NCI-H2196 (cell line): ENCODE measurements around the gene TJP1.
"Not testable (repeated sequence)": the region's sequence is repeated elsewhere in the genome, so short reads cannot be mapped to it uniquely, and the experiment has no call there.

Source experiments
- DNase-seq: peaks from one replicate; lab custom pipeline; 2025; ENCODE audit not compliant: unreplicated experiment; lab: John Stamatoyannopoulos, UW

TJP1 gene

DNA sequence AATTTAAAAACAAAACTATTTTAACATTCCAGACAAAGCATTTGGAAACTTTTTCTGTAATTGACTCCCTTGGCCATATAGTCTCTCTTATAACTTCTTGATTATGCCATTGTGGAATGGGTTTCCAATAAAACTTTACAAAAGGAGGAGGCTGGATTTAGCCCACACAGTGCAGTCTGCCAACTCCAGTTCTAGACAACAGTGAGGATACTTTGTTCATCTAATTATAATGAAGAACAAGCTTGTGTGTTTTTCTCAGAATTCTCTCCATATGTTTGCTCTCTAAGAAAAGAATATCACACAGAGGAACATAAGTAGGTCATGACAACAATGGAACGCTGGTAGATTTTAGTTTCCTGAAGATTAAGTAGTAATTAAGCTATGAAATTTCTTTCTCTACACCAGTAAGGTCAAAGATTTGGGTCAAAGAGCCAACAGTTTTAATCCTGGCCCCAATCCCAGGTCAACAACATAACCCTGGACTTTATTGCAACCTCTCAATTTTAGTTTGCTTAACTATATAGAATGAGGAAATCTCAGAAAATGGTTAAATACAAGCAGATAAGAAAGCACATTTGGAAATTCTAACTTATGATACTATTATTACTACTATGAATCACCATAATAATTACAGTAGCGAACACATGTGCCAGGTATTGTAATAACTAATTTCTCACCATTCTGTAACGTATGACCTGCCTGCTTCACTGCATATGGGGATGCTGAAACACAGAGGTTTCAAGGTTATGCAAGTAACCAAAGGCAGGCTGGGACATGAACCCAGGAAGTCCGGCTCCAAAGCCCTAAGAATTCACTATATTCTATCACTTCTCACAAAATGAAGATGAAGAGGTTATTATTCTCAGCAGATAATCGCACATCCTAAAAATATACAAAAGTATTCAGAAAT is 65.7 kb downstream of the TJP1 start:
- no peak for DNase-seq

DNA sequence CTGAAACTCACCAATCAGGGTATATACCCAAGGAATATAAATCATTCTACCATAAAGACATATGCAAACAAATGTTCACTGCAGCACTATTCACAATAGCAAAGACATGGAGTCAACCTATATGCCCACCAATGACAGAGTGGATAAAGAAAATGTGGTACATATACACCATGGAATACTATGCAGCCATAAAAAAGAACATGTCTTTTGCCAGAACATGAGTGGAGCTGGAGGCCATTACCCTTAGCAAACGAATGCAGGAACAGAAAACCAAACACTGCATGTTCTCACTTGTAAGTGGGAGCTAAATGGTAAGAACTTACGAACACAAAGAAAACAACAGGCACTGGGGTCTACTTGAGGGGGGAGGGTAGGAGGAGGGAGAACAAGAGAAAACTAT is 68.3 kb downstream of the TJP1 start:
- DNase-seq: not testable (repeated sequence)

DNA sequence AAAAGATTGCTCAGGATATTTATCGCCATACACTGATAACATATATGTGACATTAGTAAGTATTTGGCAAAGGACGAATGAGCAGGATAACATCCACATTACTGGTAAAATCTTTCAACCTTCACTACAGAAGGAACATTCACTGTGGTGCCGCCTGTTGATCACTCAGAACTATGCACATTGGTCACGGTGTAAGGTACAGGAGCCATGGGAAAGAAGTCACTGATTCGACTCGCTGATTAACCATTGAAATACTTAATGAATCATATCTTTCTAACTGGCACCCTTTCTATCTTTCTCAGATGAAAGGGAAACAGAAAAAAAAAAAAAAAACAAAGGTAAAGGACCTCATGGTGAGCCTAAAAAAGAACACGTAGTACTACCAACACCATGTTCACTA is 68.8 kb downstream of the TJP1 start:
- DNase-seq: no peak

DNA sequence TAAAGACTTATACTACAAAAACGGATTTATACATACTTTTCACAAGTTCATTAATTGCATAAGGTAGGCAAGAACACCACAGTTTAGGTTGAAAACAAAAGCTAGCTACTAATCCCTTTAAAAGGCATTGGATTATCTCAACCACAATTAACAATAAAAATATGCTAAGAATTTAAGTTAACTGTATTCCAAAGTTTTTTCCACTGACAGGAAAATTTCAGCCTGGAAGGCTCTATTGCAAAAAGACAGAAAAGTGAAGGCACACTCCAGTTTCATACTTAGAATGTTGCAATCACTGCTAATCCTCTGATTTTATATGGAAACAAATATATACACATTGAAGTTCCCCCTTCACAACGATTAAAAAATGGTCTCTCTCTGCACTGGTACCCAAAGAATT is 71.5 kb downstream of the TJP1 start:
- no peak for DNase-seq

DNA sequence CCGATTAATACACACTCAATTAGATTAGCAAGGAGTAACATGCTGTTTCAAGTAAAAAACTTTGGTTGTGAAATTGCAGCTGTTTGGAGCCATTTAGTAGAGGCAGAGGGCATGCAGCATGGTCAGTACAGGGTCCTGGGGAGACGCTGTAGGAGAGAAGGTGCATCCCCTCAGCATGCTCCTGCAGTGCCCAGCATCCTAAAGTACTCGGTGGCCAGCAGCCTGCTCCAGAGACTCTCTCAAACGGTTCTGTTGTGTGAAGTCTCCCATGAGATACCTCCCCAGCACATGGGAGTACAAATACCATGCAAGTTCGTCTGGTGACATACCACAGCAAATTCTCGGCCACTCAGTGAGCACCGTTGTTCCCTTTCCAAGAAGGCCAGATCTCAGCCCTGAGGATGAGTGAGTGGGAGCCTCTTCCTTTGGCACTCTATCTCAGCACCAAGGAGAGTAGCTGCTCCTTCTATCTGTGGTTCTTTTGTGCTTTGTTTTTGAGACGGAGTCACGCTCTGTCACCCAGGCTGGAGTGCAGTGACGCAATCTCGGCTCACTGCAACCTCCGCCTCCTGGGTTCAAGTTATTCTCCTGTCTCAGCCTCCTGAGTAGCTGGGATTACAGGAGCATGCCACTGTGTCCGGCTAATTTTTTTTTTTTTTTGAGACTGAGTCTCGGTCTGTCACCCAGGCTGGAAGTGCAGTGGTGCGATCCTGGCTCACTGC is 72.7 kb downstream of the TJP1 start:
- no peak for DNase-seq

DNA sequence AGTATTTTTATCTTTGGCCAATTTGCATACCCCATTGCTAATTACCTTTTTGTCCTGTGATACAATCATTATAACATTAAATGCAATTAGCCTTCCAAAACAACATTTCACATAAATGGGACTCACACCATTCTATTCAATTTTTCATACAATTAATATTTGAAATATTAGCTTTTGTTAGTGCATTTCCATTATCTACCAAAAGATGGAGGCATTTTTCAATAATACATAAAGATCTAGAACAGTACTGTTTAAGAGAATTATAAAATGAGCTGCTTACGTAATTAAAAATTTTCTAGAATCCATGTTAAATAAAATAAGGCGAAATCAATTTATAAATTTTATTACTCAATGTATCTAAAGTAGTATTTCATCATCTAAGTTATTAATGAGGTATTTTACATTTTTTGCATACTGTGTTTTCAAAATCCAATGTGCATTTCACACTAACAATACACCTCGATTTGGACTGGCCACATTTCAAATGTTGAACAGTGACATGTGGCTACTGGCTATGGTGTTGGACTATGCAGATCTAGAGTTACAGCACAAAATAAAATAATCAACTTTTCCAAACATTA is 74.3 kb downstream of the TJP1 start:
- no peak for DNase-seq

DNA sequence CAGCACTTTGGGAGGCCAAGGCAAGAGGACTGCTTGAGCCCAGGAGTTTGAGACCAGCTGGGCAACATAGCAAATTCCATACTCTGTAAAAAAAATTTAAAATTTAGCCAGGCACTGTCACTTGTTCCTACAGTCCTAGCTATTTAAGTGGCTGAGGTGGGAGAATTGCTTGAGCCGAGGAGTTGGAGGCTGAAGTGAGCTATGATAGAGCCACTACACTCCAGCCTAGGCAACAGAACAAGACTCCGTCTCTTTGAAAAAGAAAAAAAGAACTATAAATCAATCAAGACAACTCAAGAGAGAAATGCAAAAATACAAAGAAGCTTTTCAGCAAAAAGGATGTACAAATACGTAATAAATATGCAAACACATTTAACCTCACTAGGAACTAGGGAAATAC is 78.8 kb downstream of the TJP1 start:
- no peak for DNase-seq

DNA sequence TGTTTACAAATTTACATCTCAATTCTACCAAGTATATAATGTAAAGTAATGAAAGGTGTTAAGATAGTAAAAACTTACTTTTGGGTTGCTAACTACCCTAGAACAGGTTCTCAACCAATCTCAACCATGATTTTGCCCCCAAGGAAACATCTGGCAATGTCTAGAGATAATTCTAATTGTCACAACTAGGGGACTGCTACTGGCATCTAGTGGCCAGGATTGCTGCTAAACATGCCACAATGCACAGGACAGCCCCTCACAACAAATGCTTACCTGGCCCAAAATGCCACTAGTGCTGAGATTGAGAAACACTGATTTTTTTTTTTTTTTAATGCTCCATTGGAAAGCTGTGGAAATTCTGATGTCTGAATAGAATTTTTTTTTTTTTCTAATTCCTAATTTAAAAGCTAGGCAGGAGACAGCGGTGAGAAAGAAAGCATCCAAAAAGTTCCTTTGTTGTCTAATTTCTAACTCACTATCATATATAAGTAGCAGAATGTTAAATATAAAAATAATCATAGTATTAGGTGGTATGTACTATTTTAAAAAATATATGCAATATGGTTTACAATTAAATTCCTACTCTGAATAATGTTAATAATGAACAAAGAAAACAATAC is 81.5 kb downstream of the TJP1 start:
- DNase-seq: no peak

DNA sequence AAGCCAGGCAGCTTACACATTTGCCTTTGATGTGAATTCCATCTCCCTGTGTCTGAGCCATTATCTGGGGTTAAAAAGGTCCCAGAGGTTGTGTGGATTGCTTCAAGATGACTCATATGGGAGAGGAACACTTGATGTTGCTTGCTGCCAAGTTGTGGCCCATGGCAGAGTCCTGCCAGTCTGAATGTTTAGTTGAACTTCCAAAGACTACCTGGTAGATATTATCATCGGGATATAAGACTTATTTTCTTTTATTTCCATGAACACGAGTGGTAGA is 85.6 kb downstream of the TJP1 start:
- no peak for DNase-seq

DNA sequence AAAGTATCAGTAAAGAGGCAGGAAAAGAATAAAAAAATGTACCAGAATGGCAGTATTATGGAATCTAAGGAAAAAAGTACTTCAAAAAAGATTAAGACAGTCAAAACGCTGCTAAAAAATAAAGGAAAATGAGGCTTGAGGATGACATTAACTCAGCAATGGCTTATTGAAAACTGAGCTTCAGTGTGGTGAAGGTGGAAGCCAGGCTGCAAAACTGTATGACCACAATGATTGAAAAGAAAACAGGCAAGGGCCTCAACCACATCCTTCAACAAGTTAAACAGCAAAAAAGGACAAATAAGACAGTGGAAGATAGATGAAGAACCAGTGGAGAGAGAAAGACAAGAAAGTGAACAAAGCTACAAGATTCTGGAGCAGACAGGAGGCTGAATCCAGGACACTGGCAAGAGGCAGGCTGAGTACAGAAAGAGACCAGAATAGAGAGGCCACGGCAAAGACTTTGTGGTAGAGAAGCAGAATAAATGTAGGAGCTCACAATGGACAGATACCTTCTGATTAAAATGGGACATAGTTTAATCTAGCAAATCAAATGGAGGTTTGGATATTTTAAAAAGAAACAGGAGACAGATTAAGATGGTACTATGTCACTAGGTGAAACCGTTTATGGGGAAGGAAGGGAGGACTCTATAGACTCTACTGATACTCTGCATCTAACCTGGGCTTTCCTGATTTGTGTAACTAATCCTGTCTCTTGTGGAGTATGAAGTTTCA is 86.1 kb downstream of the TJP1 start:
- DNase-seq: no peak

DNA sequence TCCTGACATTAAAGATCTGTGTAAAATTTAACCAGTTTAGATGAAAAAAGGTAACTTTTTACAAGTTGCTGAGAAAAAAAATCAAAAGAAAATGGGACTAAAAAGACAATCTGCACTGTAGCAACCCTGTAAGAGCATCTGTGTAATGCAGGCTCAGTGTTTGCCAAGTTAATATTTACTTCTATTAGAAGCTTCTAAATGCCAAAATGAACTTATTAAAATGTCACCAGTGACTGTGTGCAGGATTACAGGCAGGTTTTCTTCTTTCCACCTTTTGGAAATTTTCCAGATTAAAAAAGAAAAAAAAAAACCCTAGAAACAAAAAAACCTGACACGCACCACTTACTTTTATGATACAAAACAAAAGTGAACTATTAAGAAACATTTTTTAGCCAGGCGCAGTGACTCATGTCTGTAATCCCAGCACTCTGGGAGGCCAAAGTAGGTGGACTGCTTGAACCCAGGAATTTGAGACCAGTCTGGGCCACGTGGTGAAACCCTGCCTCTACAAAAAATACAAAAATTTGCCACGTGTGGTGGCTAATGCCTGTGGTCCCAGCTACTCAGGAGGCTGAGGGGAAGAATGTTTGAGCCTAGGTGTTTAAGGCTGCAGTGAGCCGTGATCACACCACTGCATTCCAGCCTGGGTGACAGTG is 87.2 kb downstream of the TJP1 start:
- no peak for DNase-seq

DNA sequence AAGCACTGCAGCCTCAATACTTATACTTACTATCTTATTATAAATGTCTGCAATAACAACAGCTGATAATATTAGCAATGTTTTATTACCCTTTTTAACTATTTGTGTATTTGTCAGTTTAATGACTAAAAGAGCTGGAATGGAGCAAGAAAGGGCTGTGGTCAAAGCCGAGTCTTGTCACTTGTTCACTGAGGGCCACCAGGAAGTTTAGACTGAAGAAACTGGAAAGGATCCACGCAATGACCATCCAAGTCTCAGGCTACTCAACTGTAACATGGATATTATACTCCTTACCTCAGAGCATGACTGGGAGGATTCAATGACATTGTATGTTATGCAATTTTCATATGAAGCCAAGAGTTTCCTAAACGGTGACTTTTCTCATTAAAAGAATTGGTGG is 90.4 kb downstream of the TJP1 start:
- DNase-seq: no peak

DNA sequence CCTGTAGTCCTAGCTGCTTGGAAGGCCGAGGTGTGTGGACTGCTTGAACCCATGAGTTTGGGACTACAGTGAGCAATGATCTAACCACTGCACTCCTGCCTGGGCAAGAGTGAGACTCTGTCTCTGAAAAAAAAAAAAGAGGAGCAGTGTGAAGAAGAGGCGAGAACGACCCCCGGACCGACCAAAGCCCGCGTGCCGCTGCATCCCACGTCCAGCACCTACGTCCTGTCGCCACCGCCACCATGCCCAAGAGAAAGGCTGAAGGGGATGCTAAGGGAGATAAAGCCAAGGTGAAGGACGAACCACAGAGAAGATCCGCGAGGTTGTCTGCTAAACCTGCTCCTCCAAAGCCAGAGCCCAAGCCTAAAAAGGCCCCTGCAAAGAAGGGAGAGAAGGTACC is 91.8 kb downstream of the TJP1 start:
- not testable (repeated sequence) for DNase-seq

DNA sequence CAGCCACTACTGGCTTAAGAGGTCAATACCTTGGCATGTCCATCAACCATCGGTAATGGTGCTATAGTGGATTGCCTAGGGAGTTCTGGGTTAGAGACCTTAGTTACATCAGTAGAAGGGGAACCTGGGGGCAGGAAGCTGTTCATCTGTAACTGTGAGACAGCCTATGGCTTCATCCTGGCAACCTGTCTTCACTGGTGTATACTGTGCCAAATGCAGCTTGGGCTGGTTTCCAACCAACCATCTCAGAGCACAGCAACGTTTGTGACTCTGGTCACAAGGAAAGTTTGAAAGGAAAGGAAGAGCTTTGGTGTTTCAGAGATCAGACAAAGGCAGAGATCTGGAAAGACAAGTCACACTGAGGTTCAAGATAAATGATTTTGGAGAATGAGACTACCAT is 93.8 kb downstream of the TJP1 start:
- no peak for DNase-seq

DNA sequence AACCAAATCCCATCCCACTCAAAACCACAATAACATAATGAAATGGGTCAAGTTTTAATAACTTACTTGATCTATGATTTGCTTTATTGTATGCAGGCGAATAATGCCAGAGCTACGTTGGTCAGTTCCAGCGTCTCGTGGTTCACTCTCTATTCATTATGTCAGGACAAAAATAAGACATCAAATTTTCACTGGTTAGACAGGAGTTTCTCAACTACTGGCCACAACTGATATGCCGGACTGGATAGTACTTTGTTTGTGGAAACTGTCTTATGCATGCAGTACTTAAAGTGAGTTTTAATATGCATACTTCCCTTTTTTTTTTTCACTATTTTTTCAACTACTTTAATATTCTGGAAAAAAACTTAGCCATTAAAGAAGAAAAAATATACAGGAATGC is 94.4 kb downstream of the TJP1 start:
- no peak for DNase-seq

DNA sequence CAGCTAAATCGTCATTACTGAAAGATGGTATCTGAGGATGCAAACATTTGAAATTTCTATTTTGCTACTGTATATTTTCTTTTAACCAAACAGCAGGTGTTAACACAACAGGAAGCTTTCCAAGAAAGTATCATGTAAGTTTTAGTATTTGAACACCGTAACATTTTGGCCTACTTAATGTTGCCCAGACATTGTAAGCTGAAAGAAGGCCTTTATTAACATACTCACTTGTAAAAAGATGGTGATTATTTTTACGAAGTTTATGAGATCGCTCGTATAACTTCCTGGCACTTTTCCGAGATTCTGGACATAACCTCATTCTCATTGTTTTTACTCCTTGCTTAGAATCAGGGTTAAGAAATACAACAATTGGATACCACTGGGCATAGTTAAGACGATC is 95.7 kb downstream of the TJP1 start:
- no peak for DNase-seq

DNA sequence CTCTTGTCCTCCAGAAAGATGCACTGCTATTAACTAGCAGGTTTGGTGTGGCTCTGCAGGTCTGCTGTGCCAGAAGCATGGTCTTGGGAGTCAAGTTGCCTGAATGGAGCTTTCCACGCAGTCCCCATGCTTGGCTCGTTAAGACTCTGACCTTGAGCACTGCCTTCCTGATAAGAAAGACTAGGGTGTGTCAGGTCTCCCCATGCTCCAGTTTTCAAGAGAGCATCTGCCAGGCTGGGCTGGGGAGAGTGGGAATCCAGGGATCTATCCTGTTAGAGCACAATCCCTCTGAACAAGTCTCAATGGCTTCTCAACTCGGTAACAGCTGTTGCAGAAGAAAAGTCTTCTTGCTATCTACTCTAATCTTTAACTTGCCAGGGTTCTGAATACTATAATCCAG is 98.2 kb downstream of the TJP1 start:
- no peak for DNase-seq

DNA sequence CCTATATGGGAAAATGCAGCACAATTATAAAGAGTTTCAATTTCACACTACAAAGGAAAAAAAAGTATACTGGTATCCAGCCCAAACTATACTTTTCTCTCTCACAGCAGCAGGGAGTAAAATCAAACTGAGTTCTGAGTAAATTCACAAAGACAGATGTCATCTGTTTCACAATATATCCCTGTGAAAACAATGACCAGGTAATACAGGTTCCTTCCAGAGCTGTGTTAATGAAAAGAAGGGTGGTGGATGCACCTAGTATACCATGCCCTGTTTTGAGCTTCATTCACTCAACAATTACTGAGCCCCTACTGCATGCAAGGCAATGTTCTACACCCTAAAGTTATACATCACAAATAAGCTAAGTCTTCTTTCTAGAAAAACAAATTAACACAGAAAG is 108.5 kb downstream of the TJP1 start:
- DNase-seq: no peak

DNA sequence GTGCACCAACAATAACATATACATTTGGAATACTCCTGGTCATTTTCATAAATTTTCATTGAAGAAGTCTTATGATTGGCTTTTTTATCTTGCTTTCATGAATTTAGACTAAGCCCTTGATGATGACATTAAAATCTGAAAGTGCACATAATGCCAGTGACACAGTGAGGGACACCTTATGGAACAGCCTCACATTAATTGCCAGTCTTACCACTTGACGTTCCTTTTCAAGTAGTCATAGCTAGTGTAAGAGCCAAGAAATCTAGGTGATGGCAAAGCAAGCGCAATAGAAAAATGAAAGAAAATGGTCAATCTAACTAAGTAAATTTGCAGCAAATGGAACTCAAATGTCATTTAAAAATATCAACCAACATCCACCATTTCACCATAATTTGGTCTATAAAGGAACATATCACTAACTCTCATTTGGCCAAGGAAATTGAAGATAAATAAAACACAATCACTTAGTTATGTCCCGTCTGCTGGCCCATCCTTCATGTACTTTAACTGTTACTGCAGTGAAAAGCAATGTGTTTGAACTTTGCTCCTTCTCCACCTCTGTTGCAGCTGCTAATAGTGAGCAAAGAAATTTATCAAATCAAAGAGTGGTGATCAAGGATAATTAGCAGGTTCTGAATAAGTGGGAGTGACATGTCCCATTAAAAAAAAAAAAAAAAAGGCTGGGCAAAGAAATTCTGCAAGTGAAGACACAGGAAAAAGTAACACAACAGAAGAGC is 110.0 kb downstream of the TJP1 start:
- no peak for DNase-seq

DNA sequence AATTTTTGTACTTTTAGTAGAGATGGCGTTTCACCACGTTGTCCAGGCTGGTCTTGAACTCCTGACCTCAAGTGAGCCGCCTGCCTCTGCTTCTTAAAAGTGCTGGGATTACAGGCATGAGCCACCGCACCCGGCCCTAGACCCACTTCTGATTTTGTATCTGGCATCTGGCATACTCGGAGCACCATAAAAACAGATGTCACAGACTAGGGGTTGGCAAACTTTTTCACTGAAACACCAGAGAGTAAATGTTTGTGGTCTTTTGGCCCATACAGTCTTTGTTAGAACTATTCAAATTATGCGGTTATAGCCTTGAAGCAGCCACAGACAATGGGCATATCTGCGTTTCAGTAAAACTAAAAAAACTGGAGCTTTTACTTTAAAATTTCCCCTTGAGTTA is 110.7 kb downstream of the TJP1 start:
- no peak for DNase-seq
